GM12865 (cell line): ENCODE measurements around the gene FHL1.
"Not testable (repeated sequence)": the region's sequence is repeated elsewhere in the genome, so short reads cannot be mapped to it uniquely, and the experiment has no call there.

Experiments used
- DNase-seq: peaks from one replicate; pipeline ENCODE4 v3.0.0; 2010; ENCODE audit warnings: low read depth
- H3K4me3 ChIP-seq: 2 replicates; pipeline ENCODE4 v1.5.1; 2011; ENCODE audit warnings: mild to moderate bottlenecking, low read depth, low read length, control low read depth
- TF ChIP-seq, protein P1 (sequence below): IDR thresholded peaks from 2 replicates; pipeline ENCODE4 v1.5.1; 2011; ENCODE audit warnings: low read length, control low read depth, low read depth, inconsistent platforms; ENCODE audit not compliant: insufficient read depth; ENCODE audit errors: missing control alignments

FHL1 gene

DNA sequence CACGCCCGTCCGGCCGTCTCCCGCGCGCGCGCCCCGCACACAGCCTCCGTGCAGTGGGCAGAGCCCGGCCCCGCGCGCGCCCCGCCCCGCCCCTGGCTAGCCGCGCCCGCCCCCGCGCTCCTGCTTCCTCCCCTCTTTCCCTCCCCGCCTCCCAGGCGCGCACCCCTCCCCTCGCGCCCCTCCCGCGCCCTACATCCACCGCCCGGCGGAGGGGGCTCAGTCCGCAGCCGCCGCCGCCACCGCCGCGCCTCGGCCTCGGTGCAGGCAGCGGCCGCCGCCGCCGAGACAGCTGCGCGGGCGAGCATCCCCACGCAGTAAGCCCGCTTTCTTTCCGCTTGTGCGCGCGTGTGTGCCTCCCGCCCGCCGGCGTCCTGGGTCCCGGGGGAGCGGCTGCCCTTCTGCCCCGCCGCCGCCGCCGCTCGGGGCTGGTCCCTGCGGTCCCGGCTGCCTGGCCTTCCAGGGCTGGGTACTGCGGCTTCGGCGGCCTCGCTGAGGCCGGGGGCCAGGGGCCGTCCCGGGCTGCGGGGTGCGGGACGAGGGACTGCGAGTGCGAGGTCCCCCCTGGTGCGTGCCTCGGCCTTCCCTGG is at the start of gene FHL1:
Gene FHL1, plus strand, starts transcription at position 219 of the 587 bp plus-strand sequence.
- no peak for DNase-seq
- TF ChIP-seq, protein P1, sequence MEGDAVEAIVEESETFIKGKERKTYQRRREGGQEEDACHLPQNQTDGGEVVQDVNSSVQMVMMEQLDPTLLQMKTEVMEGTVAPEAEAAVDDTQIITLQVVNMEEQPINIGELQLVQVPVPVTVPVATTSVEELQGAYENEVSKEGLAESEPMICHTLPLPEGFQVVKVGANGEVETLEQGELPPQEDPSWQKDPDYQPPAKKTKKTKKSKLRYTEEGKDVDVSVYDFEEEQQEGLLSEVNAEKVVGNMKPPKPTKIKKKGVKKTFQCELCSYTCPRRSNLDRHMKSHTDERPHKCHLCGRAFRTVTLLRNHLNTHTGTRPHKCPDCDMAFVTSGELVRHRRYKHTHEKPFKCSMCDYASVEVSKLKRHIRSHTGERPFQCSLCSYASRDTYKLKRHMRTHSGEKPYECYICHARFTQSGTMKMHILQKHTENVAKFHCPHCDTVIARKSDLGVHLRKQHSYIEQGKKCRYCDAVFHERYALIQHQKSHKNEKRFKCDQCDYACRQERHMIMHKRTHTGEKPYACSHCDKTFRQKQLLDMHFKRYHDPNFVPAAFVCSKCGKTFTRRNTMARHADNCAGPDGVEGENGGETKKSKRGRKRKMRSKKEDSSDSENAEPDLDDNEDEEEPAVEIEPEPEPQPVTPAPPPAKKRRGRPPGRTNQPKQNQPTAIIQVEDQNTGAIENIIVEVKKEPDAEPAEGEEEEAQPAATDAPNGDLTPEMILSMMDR: no peak
- peak within 1 kb of the TSS; percentile 53 for H3K4me3 ChIP-seq

DNA sequence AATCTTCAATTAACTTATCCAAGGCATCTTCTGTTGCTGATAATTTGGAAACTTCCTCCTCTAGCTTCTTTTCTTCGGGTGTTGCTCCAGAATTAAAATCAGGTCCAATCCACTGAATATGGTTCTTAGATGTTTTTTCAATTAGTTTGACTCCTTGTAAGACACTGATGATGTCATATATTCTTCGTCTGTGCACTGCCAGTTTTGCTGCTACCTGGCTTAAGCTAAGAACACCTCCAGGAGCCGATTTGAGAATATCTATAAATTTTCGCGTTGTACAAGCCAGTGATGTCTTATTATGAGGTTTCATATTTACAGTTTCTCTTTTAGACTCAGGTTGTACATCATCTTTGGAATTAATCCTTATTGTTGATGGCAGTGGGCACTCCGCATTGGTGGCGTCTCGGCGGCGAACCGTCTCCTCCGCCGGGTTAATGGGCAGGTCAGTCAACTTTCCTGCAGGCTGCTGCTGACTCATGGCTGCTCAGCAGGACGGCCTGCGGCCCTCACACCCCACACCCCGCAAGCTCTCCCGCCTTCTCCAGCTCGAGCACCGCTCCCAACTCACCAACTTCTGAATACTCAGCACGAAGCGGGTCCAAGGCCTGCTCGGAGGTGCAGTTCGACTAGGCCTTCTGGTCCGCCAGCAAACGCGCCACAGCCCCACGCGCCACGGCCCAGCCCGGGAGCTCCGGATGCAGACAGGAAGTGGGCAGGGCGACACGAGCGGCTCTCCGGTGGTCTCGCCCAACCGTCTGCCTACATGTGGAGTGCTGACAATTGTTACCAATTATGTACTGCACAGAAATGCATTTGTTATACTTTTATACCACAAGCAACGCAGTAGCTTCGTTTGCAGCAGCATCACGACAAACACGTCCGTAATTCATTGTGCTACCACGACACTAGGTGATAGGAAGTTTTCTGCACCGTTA is 49.2 kb upstream of the FHL1 start:
- H3K4me3 ChIP-seq: no peak overlapping the region
- DNase-seq: no peak
- TF ChIP-seq, protein P1: no peak

DNA sequence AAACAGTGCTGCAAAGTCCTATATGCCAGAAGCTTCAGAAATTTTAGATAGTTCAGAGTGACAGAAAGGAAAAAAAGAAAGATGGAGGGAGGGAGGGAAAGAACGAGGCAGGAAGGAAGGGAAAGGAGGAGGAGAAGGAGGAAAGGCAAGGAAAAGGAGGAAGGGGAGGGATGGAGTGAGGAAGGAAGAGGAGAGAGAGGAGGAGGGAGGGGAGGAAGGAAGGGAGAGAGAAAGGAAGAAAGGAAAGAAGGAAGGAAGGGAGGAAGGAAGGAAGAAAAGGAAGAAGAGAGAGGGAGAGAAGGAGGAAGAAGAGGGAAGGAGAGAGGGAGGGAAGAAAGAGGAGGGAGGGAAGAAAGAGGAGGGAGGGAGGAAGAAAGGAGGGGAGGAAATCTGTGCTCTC is 42.4 kb upstream of the FHL1 start:
- no peak for DNase-seq
- H3K4me3 ChIP-seq: no peak overlapping the region
- TF ChIP-seq, protein P1: no peak

DNA sequence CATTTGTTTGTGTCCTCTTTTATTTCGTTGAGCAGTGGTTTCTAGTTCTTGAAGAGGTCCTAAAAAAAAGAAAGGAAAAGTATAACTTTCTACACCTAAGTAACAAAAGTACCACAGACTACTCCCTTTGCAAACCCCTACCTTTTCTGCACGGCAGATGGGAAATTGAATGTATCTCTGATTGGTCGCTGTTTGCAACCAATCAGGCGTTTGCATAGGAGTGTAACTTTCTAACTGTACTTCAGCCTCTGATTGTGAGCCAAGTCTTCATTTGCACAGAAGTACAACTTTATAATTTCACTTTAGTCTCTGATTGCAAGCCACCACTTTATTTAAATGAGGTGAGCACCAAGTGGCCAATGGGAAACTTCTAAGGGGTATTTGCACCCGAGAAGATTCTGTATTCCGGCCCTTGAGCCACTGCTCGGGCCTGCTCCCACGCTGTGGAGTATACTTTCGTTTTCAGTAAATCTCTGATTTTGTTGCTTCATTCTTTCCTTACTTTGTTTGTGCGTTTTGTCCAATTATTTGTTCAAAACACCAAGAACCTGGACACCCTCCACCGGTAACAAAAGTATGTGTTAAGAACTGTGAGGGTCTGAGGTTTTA is 40.3 kb upstream of the FHL1 start:
- TF ChIP-seq, protein P1: no peak
- no peak overlapping the region for H3K4me3 ChIP-seq
- no peak for DNase-seq

DNA sequence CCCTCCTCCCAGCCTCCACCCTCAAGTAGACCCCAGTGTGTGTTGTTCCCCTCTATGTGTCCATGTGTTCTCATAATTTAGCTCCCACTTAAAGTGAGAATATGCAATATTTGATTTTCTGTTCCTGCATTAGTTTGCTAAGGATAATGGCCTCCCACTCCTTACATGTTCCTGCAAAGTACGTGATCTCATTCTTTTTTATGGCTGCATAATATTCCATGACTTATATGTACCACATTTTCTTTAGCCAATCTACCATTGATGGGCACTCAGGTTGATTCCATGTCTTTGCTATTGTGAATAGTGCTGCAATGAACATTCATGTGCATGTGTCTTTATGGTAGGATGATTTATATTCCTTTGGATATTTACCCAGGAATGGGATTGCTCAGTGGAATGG is 38.4 kb upstream of the FHL1 start:
- DNase-seq, H3K4me3 ChIP-seq: not testable (repeated sequence)

DNA sequence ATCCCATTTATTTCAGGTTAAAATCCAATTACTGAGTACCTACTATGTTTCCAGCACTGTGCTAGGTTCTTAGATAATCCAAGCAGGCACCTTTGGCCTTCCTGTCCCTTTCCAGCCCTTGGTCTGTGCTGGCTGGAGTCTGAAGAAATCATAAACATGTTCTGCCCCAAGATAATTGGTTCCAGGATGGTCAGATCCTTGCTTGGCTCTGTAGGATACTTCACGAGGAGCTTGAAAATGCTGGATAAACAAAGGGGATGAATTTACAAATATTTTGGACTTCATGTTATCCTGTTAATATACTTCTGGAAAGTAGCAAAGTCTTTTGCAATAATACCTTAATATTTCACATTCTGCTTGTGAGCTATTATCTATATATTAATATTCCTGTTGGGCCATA is 35.0 kb upstream of the FHL1 start:
- no peak overlapping the region for H3K4me3 ChIP-seq
- TF ChIP-seq, protein P1: no peak
- DNase-seq: no peak

DNA sequence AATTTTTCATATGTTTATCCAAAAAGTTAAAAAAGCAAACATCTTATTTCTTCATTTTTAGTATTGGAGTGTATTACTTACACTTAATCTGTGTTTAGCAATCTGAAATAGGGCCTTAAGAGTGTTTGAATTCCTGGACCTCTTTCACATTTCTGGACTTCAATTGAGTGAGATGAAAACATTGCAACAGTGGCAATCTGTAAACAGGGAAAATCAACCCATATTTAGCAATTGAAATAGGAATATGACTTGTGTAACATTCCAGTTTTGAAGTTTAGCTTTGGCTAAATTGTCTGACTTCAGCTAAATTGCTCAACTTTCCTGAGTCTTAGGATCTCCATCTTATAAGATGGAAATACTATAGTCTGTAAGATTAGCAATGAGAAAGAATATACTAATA is 34.6 kb upstream of the FHL1 start:
- DNase-seq: no peak
- no peak overlapping the region for H3K4me3 ChIP-seq
- TF ChIP-seq, protein P1: no peak
